Activated CD4-positive, alpha-beta T cell treated with anti-CD3 and anti-CD28 coated beads for 24 hours (primary cell): Measurements from ENCODE around the gene ORC1.

ENCODE experiments used
- DNase-seq, 2 donors: peaks; one replicate each; pipeline ENCODE4 v3.0.0-alpha.2; 2020; ENCODE audit warnings: low read depth in 2 of 2

ORC1 gene

GRCh38 chr1:52345252-52345651, 59.0 kb downstream of the ORC1 start:
- no peak for DNase-seq

GRCh38 chr1:52343979-52344378, 60.2 kb downstream of the ORC1 start:
- no peak for DNase-seq

GRCh38 chr1:52341655-52342260, 62.5 kb downstream of the ORC1 start:
- no peak for DNase-seq

DNA sequence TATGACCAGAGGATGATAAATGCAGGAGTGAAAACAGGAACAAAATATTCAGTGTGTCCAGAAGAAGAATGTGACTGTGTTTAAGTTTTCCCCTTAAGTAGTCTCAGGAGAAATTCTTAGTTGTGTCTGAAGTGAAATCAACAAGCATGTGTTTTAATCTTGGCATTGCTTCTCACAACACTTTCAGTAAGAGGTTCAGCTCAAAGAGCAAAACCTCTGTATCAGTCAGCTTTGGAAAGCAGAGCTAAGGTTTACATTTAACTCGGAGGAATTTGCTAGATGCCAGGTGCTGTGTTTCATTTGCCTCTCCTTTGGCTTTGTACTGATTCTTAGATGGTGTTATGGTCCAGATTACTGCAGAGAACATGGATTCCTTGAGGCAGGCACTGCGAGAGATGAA, 66.8 kb downstream of the ORC1 start:
- DNase-seq = no peak

DNA sequence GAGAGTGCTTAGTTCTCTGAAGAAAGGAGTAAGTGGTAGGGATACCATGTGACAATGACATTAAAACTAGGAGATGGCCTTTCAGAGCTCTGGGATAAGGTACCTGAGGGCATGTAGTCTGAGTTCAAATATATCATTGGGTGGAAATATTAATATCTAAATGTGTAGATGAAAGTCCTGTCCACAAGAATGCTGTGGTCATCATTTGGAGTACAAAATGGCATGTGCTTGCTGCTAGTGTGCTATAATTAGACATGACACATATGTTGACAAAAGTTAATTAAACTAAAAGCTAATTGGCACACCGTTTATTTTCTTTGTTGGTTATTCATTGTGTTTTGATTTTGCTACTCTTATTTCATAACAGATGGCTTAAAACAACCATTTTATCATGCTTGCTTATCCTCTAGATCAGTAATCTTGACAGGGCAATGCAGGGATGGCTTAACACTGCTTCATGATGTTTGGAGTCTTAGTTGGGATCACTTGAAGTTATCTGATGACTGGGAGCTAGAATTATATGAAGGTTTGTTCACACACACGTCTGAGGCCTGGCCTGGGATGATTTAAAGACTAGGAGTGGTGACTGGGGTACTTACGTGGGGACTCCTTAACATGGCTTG, 69.2 kb downstream of the ORC1 start:
- no peak for DNase-seq

DNA sequence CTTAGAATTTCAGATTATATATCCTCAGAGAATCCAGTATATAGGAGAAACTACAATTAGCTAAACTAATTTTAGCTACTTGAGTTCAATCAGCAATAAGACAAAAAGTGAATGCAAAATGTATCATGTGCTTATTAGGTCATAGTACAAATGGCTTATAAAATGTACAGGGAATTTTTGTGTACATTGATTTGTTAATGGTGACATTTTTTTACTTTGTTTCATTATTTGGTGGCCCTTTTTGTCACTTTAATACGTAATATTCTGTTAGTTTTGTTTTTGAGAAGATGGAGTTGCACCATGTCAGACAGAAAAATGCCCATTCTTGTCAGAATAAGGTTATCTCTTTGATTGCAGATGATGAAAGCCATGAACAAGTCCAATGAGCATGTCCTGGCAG, 71.8 kb downstream of the ORC1 start:
- no peak for DNase-seq

DNA sequence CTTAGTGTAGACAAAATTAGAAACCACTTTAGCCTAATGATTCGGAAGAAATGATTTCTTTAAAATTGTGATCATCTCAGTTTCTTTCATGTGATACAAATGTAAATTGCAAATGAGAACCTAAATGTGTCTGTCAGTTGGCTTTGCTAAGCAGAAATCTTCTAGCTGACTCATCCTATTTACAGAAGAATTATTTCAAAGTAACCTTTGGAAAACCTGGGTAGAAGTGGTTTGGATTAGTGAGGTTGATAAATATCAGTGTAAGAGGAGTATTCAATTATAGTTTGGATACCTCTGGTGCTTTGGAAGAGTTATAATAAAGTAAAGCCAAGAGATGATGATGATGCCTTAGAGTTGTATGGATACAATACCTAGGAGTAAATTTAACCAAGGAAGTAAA, 75.6 kb downstream of the ORC1 start:
- DNase-seq = no peak

DNA sequence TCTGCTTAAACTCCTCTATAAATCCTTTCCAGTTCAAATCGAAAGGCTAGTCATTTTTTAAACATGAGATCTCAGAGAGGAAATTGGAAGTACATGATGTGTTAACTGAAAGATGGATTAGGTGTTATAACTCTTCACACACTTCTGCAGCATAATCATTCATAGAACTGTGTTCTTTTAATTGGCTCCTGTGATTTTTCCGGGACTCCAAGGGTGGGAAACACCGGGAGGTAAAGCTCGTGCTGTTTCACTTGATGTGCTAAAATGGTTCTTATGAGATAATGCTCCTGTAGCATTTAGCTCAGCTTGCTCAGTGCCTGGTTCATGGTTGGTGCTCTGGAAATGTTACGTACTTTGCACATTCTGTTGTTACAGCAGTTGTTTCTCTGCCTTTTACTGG, 78.4 kb downstream of the ORC1 start:
- no peak for DNase-seq

DNA sequence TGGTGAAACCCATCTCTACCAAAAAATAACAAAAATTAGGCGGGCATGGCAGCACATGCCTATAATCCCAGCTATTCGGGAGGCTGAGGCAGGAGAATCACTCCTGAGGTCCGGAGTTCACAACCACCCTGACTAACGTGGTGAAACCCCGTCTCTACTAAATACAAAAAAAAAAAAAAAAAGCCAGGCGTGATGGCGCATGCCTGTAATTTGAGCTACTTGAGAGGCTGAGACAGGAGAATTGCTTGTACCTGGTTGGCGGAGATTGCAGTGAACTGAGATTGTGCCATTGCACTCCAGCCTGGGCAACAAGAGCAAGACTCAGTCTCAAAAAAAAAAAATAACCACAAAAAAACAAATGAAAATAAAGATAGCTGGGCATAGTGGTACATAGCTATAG, 80.5 kb downstream of the ORC1 start:
- DNase-seq = no peak
